HepG2 (cell line): ENCODE results near the gene SLC28A3.

Source experiments
- ATAD3A ChIP-seq: sonication (generic); formaldehyde crosslinking; IDR thresholded peaks from 2 replicates; pipeline ENCODE4 v1.4.0; 2020; ENCODE audit warnings: missing genetic modification reagents
- PATZ1 ChIP-seq: sonication (generic); formaldehyde crosslinking; IDR thresholded peaks from 2 replicates; pipeline ENCODE4 v1.4.0; 2020; ENCODE audit warnings: missing genetic modification reagents
- TF ChIP-seq, protein P1 (sequence below): sonication (generic); formaldehyde crosslinking; IDR thresholded peaks from 2 replicates; pipeline ENCODE4 v1.4.0; 2020; ENCODE audit warnings: missing genetic modification reagents
- TF ChIP-seq, protein P2 (sequence below): IDR thresholded peaks from 2 replicates; pipeline ENCODE4 v1.6.1; 2012; ENCODE audit warnings: inconsistent platforms

GRCh38 chr9:84283946-84284345, 56.6 kb downstream of the SLC28A3 start:
- TF ChIP-seq, protein P1, sequence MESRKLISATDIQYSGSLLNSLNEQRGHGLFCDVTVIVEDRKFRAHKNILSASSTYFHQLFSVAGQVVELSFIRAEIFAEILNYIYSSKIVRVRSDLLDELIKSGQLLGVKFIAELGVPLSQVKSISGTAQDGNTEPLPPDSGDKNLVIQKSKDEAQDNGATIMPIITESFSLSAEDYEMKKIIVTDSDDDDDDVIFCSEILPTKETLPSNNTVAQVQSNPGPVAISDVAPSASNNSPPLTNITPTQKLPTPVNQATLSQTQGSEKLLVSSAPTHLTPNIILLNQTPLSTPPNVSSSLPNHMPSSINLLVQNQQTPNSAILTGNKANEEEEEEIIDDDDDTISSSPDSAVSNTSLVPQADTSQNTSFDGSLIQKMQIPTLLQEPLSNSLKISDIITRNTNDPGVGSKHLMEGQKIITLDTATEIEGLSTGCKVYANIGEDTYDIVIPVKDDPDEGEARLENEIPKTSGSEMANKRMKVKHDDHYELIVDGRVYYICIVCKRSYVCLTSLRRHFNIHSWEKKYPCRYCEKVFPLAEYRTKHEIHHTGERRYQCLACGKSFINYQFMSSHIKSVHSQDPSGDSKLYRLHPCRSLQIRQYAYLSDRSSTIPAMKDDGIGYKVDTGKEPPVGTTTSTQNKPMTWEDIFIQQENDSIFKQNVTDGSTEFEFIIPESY (CRISPR knock-in tag) = no peak
- TF ChIP-seq ATAD3A = no peak
- TF ChIP-seq PATZ1 = no peak
- TF ChIP-seq, protein P2, sequence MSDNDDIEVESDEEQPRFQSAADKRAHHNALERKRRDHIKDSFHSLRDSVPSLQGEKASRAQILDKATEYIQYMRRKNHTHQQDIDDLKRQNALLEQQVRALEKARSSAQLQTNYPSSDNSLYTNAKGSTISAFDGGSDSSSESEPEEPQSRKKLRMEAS = no peak
